Upper lobe of left lung (tissue), 4 donors: ENCODE data around the gene TOMM6.

Experiments
- EP300 ChIP-seq, 4 donors: sonication (generic); formaldehyde crosslinking; IDR thresholded peaks; one replicate each; pipeline ENCODE4 v1.5.1; 2017; ENCODE audit warnings: antibody characterized with exemption in 4 of 4, control low read depth in 2 of 4
- POLR2A ChIP-seq, 4 donors: fragments of 450-650 bp; IDR thresholded peaks; one replicate each; pipeline ENCODE4 v1.5.1; 2016 to 2017; ENCODE audit warnings: antibody characterized with exemption in 4 of 4, mild to moderate bottlenecking in 2 of 4
- POLR2AphosphoS5 ChIP-seq, 2 donors: sonication (generic); formaldehyde crosslinking; IDR thresholded peaks; one replicate each; pipeline ENCODE4 v1.5.1; 2017; ENCODE audit warnings: antibody characterized with exemption in 2 of 2
- TF ChIP-seq, protein P1 (sequence below), 6 experiments: fragments of 450-650 bp in 4 of 6; fragments of 200-600 bp in 2 of 6; sonication (generic) in 2 of 6; IDR thresholded peaks; one replicate each; pipeline ENCODE4 v1.5.1; 2016 to 2019; ENCODE audit warnings: antibody characterized with exemption in 6 of 6

DNA sequence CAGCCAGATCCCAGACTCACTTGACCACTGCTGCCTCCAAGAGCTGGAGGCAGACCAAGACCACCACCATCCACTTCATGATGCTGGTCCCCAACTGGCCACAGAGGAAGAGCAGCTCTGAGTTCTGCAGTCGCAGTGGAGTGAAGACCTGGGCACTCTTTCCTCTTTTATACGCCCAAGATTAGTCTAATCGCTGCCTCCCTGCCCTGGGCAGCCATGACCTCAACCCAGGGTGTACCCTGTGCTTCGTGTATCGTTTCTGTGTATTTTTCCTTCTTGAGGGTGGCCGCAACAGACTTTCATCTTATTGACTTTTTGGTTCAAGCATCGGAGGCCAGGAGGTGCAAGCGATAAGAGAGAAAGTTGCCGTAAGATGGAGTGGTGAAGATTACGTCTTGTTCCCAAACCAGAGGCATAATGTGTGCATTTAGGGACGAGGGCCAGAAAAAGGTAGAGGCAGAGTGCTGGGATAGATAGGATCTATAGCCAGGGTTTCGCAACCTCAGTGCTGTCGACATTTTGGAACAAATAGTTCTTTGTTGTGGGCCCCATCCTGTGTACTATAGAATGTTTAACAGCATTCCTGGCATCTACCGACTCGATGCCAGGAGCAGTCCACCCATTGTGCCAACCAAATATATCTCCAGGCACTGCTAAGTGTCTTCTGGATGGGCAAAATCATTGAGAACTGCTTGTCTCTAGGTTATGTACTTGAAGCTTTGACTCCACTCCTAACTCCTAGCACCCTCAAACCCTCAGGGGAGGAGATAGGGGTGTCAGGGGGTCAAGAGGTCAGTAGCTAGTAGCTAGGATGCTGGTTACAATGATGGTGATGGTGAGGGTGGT is 40.0 kb upstream of the TOMM6 start, which contains the start of gene PGC:
- peak in 1 of 4 donors; percentile 64 for TF ChIP-seq POLR2A (IDR thresholded peaks at IDR 0.05)
- TF ChIP-seq, protein P1, sequence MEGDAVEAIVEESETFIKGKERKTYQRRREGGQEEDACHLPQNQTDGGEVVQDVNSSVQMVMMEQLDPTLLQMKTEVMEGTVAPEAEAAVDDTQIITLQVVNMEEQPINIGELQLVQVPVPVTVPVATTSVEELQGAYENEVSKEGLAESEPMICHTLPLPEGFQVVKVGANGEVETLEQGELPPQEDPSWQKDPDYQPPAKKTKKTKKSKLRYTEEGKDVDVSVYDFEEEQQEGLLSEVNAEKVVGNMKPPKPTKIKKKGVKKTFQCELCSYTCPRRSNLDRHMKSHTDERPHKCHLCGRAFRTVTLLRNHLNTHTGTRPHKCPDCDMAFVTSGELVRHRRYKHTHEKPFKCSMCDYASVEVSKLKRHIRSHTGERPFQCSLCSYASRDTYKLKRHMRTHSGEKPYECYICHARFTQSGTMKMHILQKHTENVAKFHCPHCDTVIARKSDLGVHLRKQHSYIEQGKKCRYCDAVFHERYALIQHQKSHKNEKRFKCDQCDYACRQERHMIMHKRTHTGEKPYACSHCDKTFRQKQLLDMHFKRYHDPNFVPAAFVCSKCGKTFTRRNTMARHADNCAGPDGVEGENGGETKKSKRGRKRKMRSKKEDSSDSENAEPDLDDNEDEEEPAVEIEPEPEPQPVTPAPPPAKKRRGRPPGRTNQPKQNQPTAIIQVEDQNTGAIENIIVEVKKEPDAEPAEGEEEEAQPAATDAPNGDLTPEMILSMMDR (IDR thresholded peaks at IDR 0.05), result no peak
- TF ChIP-seq POLR2AphosphoS5 (IDR thresholded peaks at IDR 0.05), result peak in 1 of 2 donors; percentile 26
- peak in 1 of 4 donors; percentile 64 for TF ChIP-seq EP300 (IDR thresholded peaks at IDR 0.05)
